Epithelial cell of proximal tubule (primary cell): ENCODE measurements around the gene FMNL2. TPM values are rescaled to one million over a fixed set of nuclear protein-coding genes. Genes with fewer than 3 reads are reported as not detected.

Experiments
- DNase-seq: peaks from one replicate; pipeline ENCODE4 v3.0.0-alpha.2; 2011; ENCODE audit warnings: low read depth
- H3K4me3 ChIP-seq: 2 replicates; pipeline ENCODE4 v1.5.1; 2011; ENCODE audit warnings: low read depth, mild to moderate bottlenecking, low read length
- total RNA-seq: library from RNA; depleted of rRNA; stranded (reverse); fragments of >200 nt; gene quantifications from 2 replicates; pipeline ENCODE4 v1.2.3, GENCODE V29; 2015
- TF ChIP-seq, protein P1 (sequence below): conservative IDR thresholded peaks from 2 replicates; pipeline ENCODE4 v1.5.1; 2012; ENCODE audit warnings: low read depth, mild to moderate bottlenecking, low read length

FMNL2 gene
- total RNA-seq, 1 donor from 2014 or later, result 29.7 TPM

DNA sequence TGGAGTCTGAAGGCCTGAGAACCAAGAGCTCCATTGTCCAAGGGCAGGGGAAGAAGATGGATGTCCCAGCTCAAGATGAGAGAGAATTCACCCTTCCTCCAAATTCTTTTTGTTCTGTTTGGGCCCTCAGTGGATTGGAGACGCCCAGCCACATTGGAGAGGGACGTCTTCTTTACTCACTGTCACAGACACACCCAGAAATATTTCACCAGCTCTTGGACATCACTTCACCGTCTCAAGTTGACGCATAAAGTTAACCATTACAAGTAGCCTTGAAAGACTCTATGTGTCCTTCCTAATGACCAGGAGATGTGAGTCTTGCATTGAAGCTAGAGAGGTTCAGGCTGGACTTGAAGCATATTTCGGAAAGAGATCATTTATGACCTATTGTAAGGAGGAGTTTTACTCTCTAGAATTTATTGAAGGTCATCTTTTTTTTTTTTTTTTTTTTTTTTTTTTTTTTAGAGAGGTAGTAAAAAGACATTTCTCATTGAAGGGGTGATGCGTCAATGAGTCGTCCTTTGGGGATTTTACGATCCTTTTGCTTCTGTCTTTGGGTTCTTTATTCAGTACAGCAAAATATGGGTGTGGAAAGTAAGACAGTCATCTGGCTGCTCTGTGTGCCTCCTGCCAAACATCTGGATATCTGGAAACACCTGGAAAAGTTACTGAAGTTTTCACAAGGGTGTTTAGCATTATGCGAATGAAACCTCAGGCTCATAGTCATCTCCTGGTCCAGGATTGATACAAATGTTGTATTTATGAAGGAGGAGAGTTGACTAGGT is 264.2 kb downstream of the FMNL2 start:
- TF ChIP-seq, protein P1, sequence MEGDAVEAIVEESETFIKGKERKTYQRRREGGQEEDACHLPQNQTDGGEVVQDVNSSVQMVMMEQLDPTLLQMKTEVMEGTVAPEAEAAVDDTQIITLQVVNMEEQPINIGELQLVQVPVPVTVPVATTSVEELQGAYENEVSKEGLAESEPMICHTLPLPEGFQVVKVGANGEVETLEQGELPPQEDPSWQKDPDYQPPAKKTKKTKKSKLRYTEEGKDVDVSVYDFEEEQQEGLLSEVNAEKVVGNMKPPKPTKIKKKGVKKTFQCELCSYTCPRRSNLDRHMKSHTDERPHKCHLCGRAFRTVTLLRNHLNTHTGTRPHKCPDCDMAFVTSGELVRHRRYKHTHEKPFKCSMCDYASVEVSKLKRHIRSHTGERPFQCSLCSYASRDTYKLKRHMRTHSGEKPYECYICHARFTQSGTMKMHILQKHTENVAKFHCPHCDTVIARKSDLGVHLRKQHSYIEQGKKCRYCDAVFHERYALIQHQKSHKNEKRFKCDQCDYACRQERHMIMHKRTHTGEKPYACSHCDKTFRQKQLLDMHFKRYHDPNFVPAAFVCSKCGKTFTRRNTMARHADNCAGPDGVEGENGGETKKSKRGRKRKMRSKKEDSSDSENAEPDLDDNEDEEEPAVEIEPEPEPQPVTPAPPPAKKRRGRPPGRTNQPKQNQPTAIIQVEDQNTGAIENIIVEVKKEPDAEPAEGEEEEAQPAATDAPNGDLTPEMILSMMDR, result no peak
- no peak for DNase-seq
- no peak overlapping the region for H3K4me3 ChIP-seq

- no peak for DNase-seq
- TF ChIP-seq, protein P1, result no peak
- H3K4me3 ChIP-seq, result no peak overlapping the region
Measured at GRCh38 chr2:152600051-152600657, 265.2 kb downstream of the FMNL2 start.

DNA sequence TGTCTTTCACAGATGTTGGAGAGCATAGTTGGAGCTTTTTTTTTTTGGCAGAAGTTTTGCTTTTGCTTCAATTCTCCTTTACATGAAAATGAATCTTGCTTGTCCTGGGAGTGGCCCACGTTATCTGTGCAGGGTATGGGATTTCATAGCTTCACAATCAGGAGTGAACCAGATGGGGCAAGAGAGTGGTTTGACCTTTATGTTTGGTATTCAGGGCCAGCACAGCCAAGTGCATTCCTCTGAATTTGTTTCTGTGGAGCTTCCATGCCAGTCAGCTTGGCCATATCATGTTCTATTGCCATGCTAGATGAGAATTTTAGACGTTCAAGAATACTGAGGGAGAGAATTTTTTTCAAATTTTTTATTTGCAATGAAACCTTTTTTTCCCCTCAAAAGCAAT is 265.7 kb downstream of the FMNL2 start:
- no peak overlapping the region for H3K4me3 ChIP-seq
- DNase-seq, result no peak
- TF ChIP-seq, protein P1, result no peak

GRCh38 chr2:152602750-152603149 is 267.8 kb downstream of the FMNL2 start:
- DNase-seq, result no peak
- TF ChIP-seq, protein P1, result no peak
- no peak overlapping the region for H3K4me3 ChIP-seq

DNA sequence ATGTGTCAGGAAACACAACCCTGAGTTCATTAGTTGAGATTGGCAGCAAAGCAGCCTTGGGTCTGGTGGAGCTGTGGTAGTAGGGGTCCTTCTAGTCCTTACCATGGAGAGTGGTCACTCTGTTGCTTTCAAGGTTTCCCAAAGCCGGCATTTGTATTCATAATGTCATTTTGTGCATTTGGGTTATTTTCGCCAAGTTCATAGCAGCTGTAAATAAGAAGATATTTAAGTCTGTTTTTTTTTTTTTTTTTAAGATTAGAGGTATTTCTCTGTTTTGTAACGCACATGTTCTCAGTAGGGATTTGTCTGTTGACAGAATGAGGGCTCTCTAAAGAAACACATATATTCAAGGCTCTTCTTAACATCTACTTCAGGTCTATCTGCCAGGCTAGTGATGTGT is 268.2 kb downstream of the FMNL2 start:
- no peak for DNase-seq
- H3K4me3 ChIP-seq, result no peak overlapping the region
- TF ChIP-seq, protein P1, result no peak

GRCh38 chr2:152606081-152606480 is 271.1 kb downstream of the FMNL2 start:
- no peak overlapping the region for H3K4me3 ChIP-seq
- TF ChIP-seq, protein P1, result no peak
- DNase-seq, result no peak

DNA sequence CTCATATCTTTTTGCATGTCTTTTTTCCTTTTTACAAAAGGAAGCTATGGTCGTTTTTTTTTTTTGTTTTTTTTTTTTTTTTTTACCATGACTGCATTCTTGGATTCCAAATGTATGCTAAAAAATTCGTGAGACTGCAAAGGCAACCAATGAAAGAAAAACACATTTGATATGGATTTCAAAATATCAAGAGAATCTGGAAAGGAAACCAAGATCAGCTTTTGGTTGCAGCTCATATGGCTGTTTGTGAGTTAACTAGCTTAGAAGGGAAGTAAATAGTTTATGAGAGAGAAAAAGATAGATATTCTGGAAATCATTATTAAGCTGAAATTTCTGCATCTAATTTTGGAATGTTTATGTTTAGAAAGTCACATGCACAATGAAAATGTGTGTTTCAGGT is 272.0 kb downstream of the FMNL2 start:
- DNase-seq, result no peak
- TF ChIP-seq, protein P1, result no peak
- no peak overlapping the region for H3K4me3 ChIP-seq
